Skeletal muscle cell (primary cell): ENCODE data around the gene EOGT.
A peak's percentile ranks its signal among the peaks of the same experiment; 100 is the strongest.

ENCODE experiments used
- DNase-seq: peaks from one replicate; pipeline ENCODE4 v3.0.0-alpha.2; 2010; ENCODE audit warnings: low read depth
- H3K4me3 ChIP-seq: 2 replicates; pipeline ENCODE4 v1.5.1; 2011; ENCODE audit warnings: low read depth, mild to moderate bottlenecking, control low read depth, low read length, moderate library complexity

Gene EOGT

GRCh38 chr3:68972358-68972979 is 41.0 kb downstream of the EOGT start:
- peak; percentile 9 for DNase-seq
- H3K4me3 ChIP-seq: no peak overlapping the region

- no peak overlapping the region for H3K4me3 ChIP-seq
- no peak for DNase-seq
These were observed 48.8 kb downstream of the EOGT start for GRCh38 chr3:68964694-68965093.

- no peak for DNase-seq
- H3K4me3 ChIP-seq: no peak overlapping the region
These were observed 49.6 kb downstream of the EOGT start for GRCh38 chr3:68963891-68964290.

GRCh38 chr3:68963376-68963775 is 50.1 kb downstream of the EOGT start:
- H3K4me3 ChIP-seq: no peak overlapping the region
- no peak for DNase-seq

- DNase-seq: no peak
- H3K4me3 ChIP-seq: no peak overlapping the region
These were observed 54.6 kb downstream of the EOGT start for GRCh38 chr3:68958932-68959331.

GRCh38 chr3:68957895-68958294 is 55.6 kb downstream of the EOGT start:
- no peak for DNase-seq
- no peak overlapping the region for H3K4me3 ChIP-seq

- H3K4me3 ChIP-seq: no peak overlapping the region
- DNase-seq: no peak
These were observed 59.6 kb downstream of the EOGT start for GRCh38 chr3:68953816-68954444.

- H3K4me3 ChIP-seq: no peak overlapping the region
- no peak for DNase-seq
These were observed 68.3 kb downstream of the EOGT start for GRCh38 chr3:68945225-68945624.

- DNase-seq: no peak
- no peak overlapping the region for H3K4me3 ChIP-seq
These were observed 69.6 kb downstream of the EOGT start for GRCh38 chr3:68943753-68944500.

GRCh38 chr3:68941055-68941454 is 72.4 kb downstream of the EOGT start:
- H3K4me3 ChIP-seq: no peak overlapping the region
- no peak for DNase-seq

GRCh38 chr3:68936856-68937255 is 76.6 kb downstream of the EOGT start:
- DNase-seq: no peak
- H3K4me3 ChIP-seq: no peak overlapping the region

- H3K4me3 ChIP-seq: no peak overlapping the region
- no peak for DNase-seq
These were observed 77.7 kb downstream of the EOGT start for GRCh38 chr3:68935778-68936177.

- no peak overlapping the region for H3K4me3 ChIP-seq
- no peak for DNase-seq
These were observed 81.9 kb downstream of the EOGT start for GRCh38 chr3:68931406-68932149.
